ENCODE data around the gene CPB1.

The CPB1 gene

DNA sequence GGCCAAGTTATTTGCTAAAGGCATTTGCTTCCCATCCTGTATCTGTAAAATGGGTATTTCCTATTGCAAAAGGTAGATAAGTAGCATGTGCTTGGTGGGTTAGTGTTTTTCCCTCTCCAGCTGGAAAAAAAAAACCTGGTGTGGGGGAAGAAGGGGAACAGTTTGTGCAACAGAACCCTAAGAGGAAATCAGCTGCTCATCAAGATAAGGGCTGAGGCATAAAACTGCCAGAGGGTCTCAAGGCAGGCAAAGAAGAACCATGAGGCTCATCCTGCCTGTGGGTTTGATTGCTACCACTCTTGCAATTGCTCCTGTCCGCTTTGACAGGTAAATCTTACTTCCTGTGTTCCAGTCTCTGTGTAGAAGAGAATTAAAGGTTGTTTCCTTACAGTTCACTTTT lies 37.4 kb downstream of the CPB1 start, which contains the start of gene CPA3:
Gene CPA3, plus strand, starts transcription at position 248 of the 400 bp plus-strand sequence. Its CDS starts 12 bp downstream, at position 260.
- H3K4me3 ChIP-seq (ENCODE audit: low read length), result no peak within 1 kb of the TSS
- H3K27me3 ChIP-seq (ENCODE audit: control insufficient read depth, low read length), result peaks cover 10% of the 10 kb centered on the region; the same call in 1 of the 2 replicates
- no peak within 1 kb of the TSS for H3K4me2 ChIP-seq (ENCODE audit: low read length)
- H3K9me3 ChIP-seq (ENCODE audit: control insufficient read depth, insufficient read depth, low read length), result no peaks in the 10 kb centered on the region
- H3K79me2 ChIP-seq (ENCODE audit: control insufficient read depth, low read length), result no peaks in the 10 kb centered on the region
- H3K27ac ChIP-seq (ENCODE audit: low read depth, low read length), result no peak within 1 kb of the TSS
- H4K20me1 ChIP-seq (ENCODE audit: control insufficient read depth, insufficient read depth, low read depth, low read length), result no peaks in the 10 kb centered on the region
- H3K4me1 ChIP-seq (ENCODE audit: control insufficient read depth, low read length), result no peaks in the 10 kb centered on the region
- no peaks in the 10 kb centered on the region for H3F3A ChIP-seq (ENCODE audit: control insufficient read depth, insufficient read depth)
- TF ChIP-seq, protein P1, sequence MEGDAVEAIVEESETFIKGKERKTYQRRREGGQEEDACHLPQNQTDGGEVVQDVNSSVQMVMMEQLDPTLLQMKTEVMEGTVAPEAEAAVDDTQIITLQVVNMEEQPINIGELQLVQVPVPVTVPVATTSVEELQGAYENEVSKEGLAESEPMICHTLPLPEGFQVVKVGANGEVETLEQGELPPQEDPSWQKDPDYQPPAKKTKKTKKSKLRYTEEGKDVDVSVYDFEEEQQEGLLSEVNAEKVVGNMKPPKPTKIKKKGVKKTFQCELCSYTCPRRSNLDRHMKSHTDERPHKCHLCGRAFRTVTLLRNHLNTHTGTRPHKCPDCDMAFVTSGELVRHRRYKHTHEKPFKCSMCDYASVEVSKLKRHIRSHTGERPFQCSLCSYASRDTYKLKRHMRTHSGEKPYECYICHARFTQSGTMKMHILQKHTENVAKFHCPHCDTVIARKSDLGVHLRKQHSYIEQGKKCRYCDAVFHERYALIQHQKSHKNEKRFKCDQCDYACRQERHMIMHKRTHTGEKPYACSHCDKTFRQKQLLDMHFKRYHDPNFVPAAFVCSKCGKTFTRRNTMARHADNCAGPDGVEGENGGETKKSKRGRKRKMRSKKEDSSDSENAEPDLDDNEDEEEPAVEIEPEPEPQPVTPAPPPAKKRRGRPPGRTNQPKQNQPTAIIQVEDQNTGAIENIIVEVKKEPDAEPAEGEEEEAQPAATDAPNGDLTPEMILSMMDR (IDR thresholded peaks at IDR 0.05; ENCODE audit: low read depth, low read length, poor library complexity, severe bottlenecking), result no peak
- TF ChIP-seq EZH2phosphoT487 (IDR thresholded peaks at IDR 0.05; ENCODE audit: borderline replicate concordance, low read length), result no peak
- no peaks in the 10 kb centered on the region for H3K9me2 ChIP-seq (replicated peaks; ENCODE audit: control insufficient read depth, low read length)
- H3K36me3 ChIP-seq (ENCODE audit: control insufficient read depth, low read length), result no peaks in the 10 kb centered on the region

DNA sequence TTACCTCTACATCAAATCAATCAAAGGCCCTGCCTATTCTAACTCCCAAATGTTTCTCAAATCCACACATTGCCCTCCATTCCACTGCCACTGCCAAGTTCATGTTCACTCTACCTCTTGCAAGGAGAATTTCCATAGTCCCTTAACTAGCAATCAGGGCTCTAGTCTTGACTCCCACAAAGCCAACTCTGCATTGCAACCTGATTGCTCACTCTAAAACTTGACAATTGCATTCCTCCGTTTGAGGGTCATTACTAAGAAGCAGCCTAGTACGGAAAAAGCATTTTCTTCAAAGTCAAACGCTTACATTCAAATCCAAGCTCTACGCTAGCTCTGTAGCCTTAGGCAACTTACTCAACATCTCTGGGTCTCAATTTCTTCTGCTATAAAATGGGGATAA lies 38.6 kb downstream of the CPB1 start:
- Histone ChIP-seq H3K79me2 (ENCODE audit: control insufficient read depth, low read length) (no peaks in the 10 kb centered on the region), H3K9me3 (ENCODE audit: control insufficient read depth, insufficient read depth, low read length) (no peaks in the 10 kb centered on the region), H3K4me2 (ENCODE audit: low read length) (no peak overlapping the region), H3K4me1 (ENCODE audit: control insufficient read depth, low read length) (no peaks in the 10 kb centered on the region), H3F3A (ENCODE audit: control insufficient read depth, insufficient read depth) (no peaks in the 10 kb centered on the region), H4K20me1 (ENCODE audit: control insufficient read depth, insufficient read depth, low read depth, low read length) (no peaks in the 10 kb centered on the region), H3K36me3 (ENCODE audit: control insufficient read depth, low read length) (no peaks in the 10 kb centered on the region), H3K27ac (ENCODE audit: low read depth, low read length) (no peak overlapping the region), H3K4me3 (ENCODE audit: low read length) (no peak overlapping the region), H3K9me2 (replicated peaks; ENCODE audit: control insufficient read depth, low read length) (no peaks in the 10 kb centered on the region), H3K27me3 (ENCODE audit: control insufficient read depth, low read length) (peaks cover 10% of the 10 kb centered on the region; the same call in 1 of the 2 replicates)
- no peak for TF ChIP-seq EZH2phosphoT487 (IDR thresholded peaks at IDR 0.05; ENCODE audit: borderline replicate concordance, low read length)
- TF ChIP-seq, protein P1 (IDR thresholded peaks at IDR 0.05; ENCODE audit: low read depth, low read length, poor library complexity, severe bottlenecking), result no peak

DNA sequence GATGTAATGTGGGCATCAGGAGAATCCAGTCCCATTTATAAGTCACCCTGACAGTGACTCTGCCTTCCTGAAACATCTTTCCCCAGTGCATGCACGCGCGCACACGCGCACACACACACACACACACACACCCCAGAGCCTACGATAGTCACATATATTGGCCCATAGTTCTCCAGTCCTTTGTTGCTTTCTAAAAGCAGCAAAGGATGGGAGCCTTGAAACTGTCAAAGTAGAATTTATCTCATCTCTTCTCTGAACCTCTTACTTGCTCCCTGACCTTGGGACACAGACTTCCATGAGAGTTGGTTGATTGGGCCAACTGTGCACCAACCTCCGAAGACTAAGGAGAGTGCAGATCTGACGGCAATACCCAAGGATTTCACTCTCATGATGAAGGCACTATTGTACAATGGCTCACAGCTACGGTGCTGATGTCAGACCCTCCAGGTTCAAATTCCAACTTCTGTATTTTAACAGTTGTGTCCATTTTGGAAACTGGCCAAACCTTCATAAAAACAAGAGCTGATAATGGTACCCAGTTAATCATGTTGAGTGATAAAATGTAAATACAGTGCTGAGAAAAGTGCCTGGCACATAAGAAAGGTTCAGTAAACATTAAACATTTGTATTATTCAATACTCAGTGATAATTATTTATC lies 45.8 kb downstream of the CPB1 start:
- TF ChIP-seq EZH2phosphoT487 (IDR thresholded peaks at IDR 0.05; ENCODE audit: borderline replicate concordance, low read length), result no peak
- TF ChIP-seq, protein P1 (IDR thresholded peaks at IDR 0.05; ENCODE audit: low read depth, low read length, poor library complexity, severe bottlenecking), result no peak
- Histone ChIP-seq H3F3A (ENCODE audit: control insufficient read depth, insufficient read depth) (no peaks in the 10 kb centered on the region), H3K4me3 (ENCODE audit: low read length) (no peak overlapping the region), H3K27me3 (ENCODE audit: control insufficient read depth, low read length) (0 out of 2 replicates have a peak, but pooled peaks cover 2% of the 10 kb centered on the region), H3K36me3 (ENCODE audit: control insufficient read depth, low read length) (no peaks in the 10 kb centered on the region), H3K79me2 (ENCODE audit: control insufficient read depth, low read length) (no peaks in the 10 kb centered on the region), H3K9me3 (ENCODE audit: control insufficient read depth, insufficient read depth, low read length) (no peaks in the 10 kb centered on the region), H3K4me2 (ENCODE audit: low read length) (no peak overlapping the region), H4K20me1 (ENCODE audit: control insufficient read depth, insufficient read depth, low read depth, low read length) (no peaks in the 10 kb centered on the region), H3K9me2 (replicated peaks; ENCODE audit: control insufficient read depth, low read length) (no peaks in the 10 kb centered on the region), H3K4me1 (ENCODE audit: control insufficient read depth, low read length) (no peaks in the 10 kb centered on the region), H3K27ac (ENCODE audit: low read depth, low read length) (no peak overlapping the region)
